Neural progenitor cell (in vitro differentiated cells): ENCODE results near the gene LRRC61. TPM values are rescaled to one million over a fixed set of nuclear protein-coding genes. Genes with fewer than 3 reads are reported as not detected.
A peak's percentile ranks its signal among the peaks of the same experiment; 100 is the strongest.

ENCODE experiments used
- DNase-seq: peaks from one replicate; pipeline ENCODE4 v3.0.0-alpha.2; 2016; ENCODE audit warnings: low spot score
- H2AFZ ChIP-seq: fragments of 200-600 bp; sonication (generic); replicated peaks from 2 replicates; pipeline ENCODE4 v1.6.1; 2016; ENCODE audit warnings: antibody characterized with exemption
- H3F3A ChIP-seq: fragments of 200-600 bp; sonication (generic); 2 replicates; pipeline ENCODE4 v1.6.1; 2016; ENCODE audit warnings: antibody characterized with exemption, low read depth
- H3K27ac ChIP-seq: fragments of 200-600 bp; sonication (generic); 2 replicates; pipeline ENCODE4 v1.5.1; 2016; ENCODE audit warnings: mild to moderate bottlenecking
- H3K27me3 ChIP-seq: fragments of 200-600 bp; sonication (generic); 2 replicates; pipeline ENCODE4 v1.6.1; 2016; ENCODE audit warnings: mild to moderate bottlenecking, moderate library complexity
- H3K36me3 ChIP-seq: fragments of 200-600 bp; sonication (generic); 2 replicates; pipeline ENCODE4 v1.5.1; 2016
- H3K4me1 ChIP-seq: fragments of 200-600 bp; sonication (generic); 2 replicates; pipeline ENCODE4 v1.6.1; 2016; ENCODE audit warnings: mixed run types
- H3K4me2 ChIP-seq: fragments of 200-600 bp; sonication (generic); 2 replicates; pipeline ENCODE4 v1.6.1; 2016
- H3K4me3 ChIP-seq: fragments of 200-600 bp; sonication (generic); 2 replicates; pipeline ENCODE4 v1.5.1; 2016
- H3K79me2 ChIP-seq: fragments of 200-600 bp; sonication (generic); 2 replicates; pipeline ENCODE4 v1.6.1; 2016; ENCODE audit warnings: low read depth
- H3K9ac ChIP-seq: fragments of 200-600 bp; sonication (generic); 2 replicates; pipeline ENCODE4 v1.6.1; 2016
- H3K9me3 ChIP-seq: fragments of 200-600 bp; sonication (generic); 2 replicates; pipeline ENCODE4 v1.5.1; 2016; ENCODE audit warnings: low read depth
- H4K20me1 ChIP-seq: fragments of 200-600 bp; sonication (generic); 2 replicates; pipeline ENCODE4 v1.6.1; 2016; ENCODE audit warnings: low read depth
- H3K27ac Mint-ChIP-seq: 3 replicates; pipeline ENCODE4 v1.8.0; 2021; ENCODE audit warnings: mixed read lengths
- H3K27me3 Mint-ChIP-seq: 2 replicates; pipeline ENCODE4 v1.8.0; 2022; ENCODE audit warnings: low read depth, mild to moderate bottlenecking, inconsistent platforms, moderate library complexity, mixed read lengths; ENCODE audit not compliant: insufficient read depth
- H3K36me3 Mint-ChIP-seq: 3 replicates; pipeline ENCODE4 v1.8.0; 2021; ENCODE audit warnings: mixed read lengths
- H3K4me1 Mint-ChIP-seq: 3 replicates; pipeline ENCODE4 v1.8.0; 2021; ENCODE audit warnings: mixed read lengths
- H3K4me3 Mint-ChIP-seq: 3 replicates; pipeline ENCODE4 v1.8.0; 2021; ENCODE audit warnings: mild to moderate bottlenecking, moderate library complexity, mixed read lengths
- H3K9me3 Mint-ChIP-seq: 3 replicates; pipeline ENCODE4 v1.8.0; 2020; ENCODE audit warnings: mixed read lengths
- CTCF ChIP-seq: fragments of 200-600 bp; sonication (generic); IDR thresholded peaks from 2 replicates; pipeline ENCODE4 v1.5.1; 2017; ENCODE audit warnings: antibody characterized with exemption, mild to moderate bottlenecking
- EZH2 ChIP-seq: fragments of 200-600 bp; sonication (generic); IDR thresholded peaks from 2 replicates; pipeline ENCODE4 v1.6.1; 2017; ENCODE audit warnings: antibody characterized with exemption, mild to moderate bottlenecking, moderate library complexity
- EZH2phosphoT487 ChIP-seq: fragments of 200-600 bp; sonication (generic); IDR thresholded peaks from 2 replicates; pipeline ENCODE4 v1.6.1; 2017; ENCODE audit warnings: antibody characterized with exemption
- total RNA-seq: library from RNA; depleted of rRNA; stranded (reverse); fragments of >200 nt; gene quantifications from 2 replicates; pipeline ENCODE4 v1.2.3, GENCODE V29; 2015; ENCODE audit warnings: low replicate concordance

The LRRC61 gene
- total RNA-seq, 1 donor from 2014 or later, result 2.0 TPM

DNA sequence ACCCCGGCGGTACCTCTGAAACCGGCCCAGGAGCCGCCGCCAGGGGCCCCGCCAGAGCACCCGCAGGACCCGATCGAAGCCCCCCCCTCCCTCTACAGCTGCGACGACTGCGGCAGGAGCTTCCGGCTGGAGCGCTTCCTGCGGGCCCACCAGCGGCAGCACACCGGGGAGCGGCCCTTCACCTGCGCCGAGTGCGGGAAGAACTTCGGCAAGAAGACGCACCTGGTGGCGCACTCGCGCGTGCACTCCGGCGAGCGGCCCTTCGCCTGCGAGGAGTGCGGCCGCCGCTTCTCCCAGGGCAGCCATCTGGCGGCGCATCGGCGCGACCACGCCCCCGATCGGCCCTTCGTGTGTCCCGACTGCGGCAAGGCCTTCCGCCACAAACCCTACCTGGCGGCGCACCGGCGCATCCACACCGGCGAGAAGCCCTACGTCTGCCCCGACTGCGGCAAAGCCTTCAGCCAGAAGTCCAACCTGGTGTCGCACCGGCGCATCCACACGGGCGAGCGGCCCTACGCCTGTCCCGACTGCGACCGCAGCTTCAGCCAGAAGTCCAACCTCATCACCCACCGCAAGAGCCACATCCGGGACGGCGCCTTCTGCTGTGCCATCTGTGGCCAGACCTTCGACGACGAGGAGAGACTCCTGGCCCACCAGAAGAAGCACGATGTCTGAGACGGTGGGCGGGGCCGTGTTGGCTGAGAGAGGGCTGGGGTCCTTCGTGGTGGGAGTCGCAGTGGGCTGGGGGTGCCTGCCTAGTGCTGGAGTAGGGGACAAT, 49.3 kb downstream of the LRRC61 start:
- Histone ChIP-seq H3K9ac (no peak overlapping the region), H3K4me1 (peaks cover 19% of the 10 kb centered on the region), H2AFZ (no peak overlapping the region), H3K27me3 (no peaks in the 10 kb centered on the region), H4K20me1 (peaks cover 26% of the 10 kb centered on the region), H3K4me3 (no peak overlapping the region), H3K4me2 (no peak overlapping the region), H3K79me2 (peaks cover 55% of the 10 kb centered on the region), H3K27ac (no peak overlapping the region), H3F3A (peaks cover 31% of the 10 kb centered on the region), H3K36me3 (no peaks in the 10 kb centered on the region), H3K9me3 (no peaks in the 10 kb centered on the region)
- no peak overlapping the region for H3K4me3 Mint-ChIP-seq
- no peak overlapping the region for H3K27ac Mint-ChIP-seq
- H3K9me3 Mint-ChIP-seq, result no peaks in the 10 kb centered on the region
- TF ChIP-seq EZH2, result no peak
- no peak for TF ChIP-seq CTCF
- no peak for TF ChIP-seq EZH2phosphoT487
- peak; percentile 1 for DNase-seq
- peaks cover 23% of the 10 kb centered on the region for H3K36me3 Mint-ChIP-seq
- peaks cover 63% of the 10 kb centered on the region for H3K4me1 Mint-ChIP-seq
- H3K27me3 Mint-ChIP-seq, result peaks cover 6% of the 10 kb centered on the region

DNA sequence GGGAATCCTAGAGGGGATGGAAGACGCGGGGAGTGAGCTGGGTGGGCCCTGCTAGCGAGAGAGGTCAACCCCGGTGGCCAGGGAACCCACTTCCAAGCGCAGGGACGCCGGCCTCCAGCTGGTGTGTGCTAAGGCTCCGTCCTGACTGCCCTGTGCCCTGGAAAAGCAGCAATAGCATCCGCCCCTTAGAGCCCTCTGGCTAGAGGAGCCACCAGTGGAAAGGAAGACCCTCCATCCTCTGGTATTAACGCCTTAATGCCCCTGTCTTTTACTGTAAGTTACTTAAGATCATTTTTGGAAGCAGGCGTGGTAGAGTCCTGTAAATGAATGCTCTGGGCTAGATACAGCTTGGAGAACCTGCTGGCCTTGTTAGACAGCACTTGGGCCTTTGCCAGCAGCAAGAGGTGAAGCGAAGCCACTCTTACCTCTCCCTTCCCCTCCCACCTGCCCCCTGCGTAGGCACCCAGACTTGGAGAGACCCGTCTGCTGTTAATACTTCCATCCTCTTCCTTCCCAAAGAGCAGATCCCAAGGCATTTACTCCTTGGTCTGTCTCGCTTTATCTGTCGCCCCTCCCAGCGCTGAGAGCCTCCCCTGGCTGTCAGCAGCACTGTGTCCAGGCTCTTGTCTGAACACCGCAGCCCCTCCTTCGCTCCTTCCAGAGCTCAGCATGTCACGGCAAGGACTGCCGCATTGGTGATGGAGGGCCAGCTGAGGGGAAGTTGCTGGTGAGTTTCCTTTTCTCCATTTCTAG, 50.1 kb downstream of the LRRC61 start:
- DNase-seq, result peak; percentile 1
- TF ChIP-seq EZH2, result no peak
- TF ChIP-seq CTCF, result no peak
- no peak for TF ChIP-seq EZH2phosphoT487
- Mint-ChIP-seq H3K27ac (peak overlapping the region; percentile 44), H3K4me1 (peaks cover 65% of the 10 kb centered on the region), H3K9me3 (no peaks in the 10 kb centered on the region), H3K27me3 (peaks cover 7% of the 10 kb centered on the region), H3K4me3 (no peak overlapping the region), H3K36me3 (peaks cover 23% of the 10 kb centered on the region)
- H2AFZ ChIP-seq, result no peak overlapping the region
- H3K79me2 ChIP-seq, result peaks cover 55% of the 10 kb centered on the region
- no peak overlapping the region for H3K4me2 ChIP-seq
- no peak overlapping the region for H3K4me3 ChIP-seq
- no peaks in the 10 kb centered on the region for H3K36me3 ChIP-seq
- H4K20me1 ChIP-seq, result peaks cover 29% of the 10 kb centered on the region
- no peak overlapping the region for H3K9ac ChIP-seq
- peaks cover 31% of the 10 kb centered on the region for H3F3A ChIP-seq
- no peaks in the 10 kb centered on the region for H3K27me3 ChIP-seq
- peaks cover 19% of the 10 kb centered on the region for H3K4me1 ChIP-seq
- H3K27ac ChIP-seq, result no peak overlapping the region
- H3K9me3 ChIP-seq, result no peaks in the 10 kb centered on the region

GRCh38 chr7:150374026-150374425, 50.9 kb downstream of the LRRC61 start:
- peaks cover 10% of the 10 kb centered on the region for H3K27me3 Mint-ChIP-seq
- Histone ChIP-seq H4K20me1 (peaks cover 29% of the 10 kb centered on the region), H3K36me3 (no peaks in the 10 kb centered on the region), H3K9ac (no peak overlapping the region), H3K27me3 (no peaks in the 10 kb centered on the region), H2AFZ (no peak overlapping the region), H3K4me3 (no peak overlapping the region), H3K4me1 (peaks cover 19% of the 10 kb centered on the region), H3K4me2 (no peak overlapping the region), H3K27ac (no peak overlapping the region), H3K79me2 (peaks cover 52% of the 10 kb centered on the region), H3K9me3 (no peaks in the 10 kb centered on the region), H3F3A (peaks cover 31% of the 10 kb centered on the region)
- no peak for DNase-seq
- no peak for TF ChIP-seq CTCF
- no peak overlapping the region for H3K27ac Mint-ChIP-seq
- peak overlapping the region; percentile 46 for H3K4me3 Mint-ChIP-seq
- peaks cover 66% of the 10 kb centered on the region for H3K4me1 Mint-ChIP-seq
- H3K36me3 Mint-ChIP-seq, result peaks cover 23% of the 10 kb centered on the region
- no peaks in the 10 kb centered on the region for H3K9me3 Mint-ChIP-seq
